Thoracic aorta (tissue), 2 donors: ENCODE data around the gene MRPL1. TPM values are rescaled to one million over a fixed set of nuclear protein-coding genes. Genes with fewer than 3 reads are reported as not detected.

Experiments
- ATAC-seq: fragments of 150-250 bp; one replicate; pipeline ENCODE4 v1.8.0; 2017; ENCODE audit warnings: low read depth; ENCODE audit not compliant: insufficient number of reproducible peaks, low FRiP score
- DNase-seq: peaks from one replicate; pipeline ENCODE4 v3.0.0-alpha.2; 2020; ENCODE audit warnings: low spot score
- H3K27ac ChIP-seq, 2 donors: fragments of 200-600 bp; sonication (generic); 1 replicate in 1 of 2; 2 replicates in 1 of 2; pipeline ENCODE4 v1.5.1; 2016; ENCODE audit warnings: mild to moderate bottlenecking in 2 of 2, moderate library complexity in 2 of 2
- H3K27me3 ChIP-seq: fragments of 200-600 bp; sonication (generic); replicated peaks from 2 replicates; pipeline ENCODE4 v1.6.0; 2016; ENCODE audit warnings: mild to moderate bottlenecking; ENCODE audit not compliant: insufficient read depth
- H3K36me3 ChIP-seq: fragments of 200-600 bp; sonication (generic); one replicate; pipeline ENCODE4 v1.5.1; 2016
- H3K4me1 ChIP-seq, 2 donors: fragments of 200-600 bp; sonication (generic); 1 replicate in 1 of 2; 2 replicates in 1 of 2; pipeline versions ENCODE4 v1.5.1 to v1.6.0; 2016; ENCODE audit warnings: low read depth in 2 of 2, mild to moderate bottlenecking in 1 of 2; ENCODE audit not compliant: control insufficient read depth in 1 of 2
- H3K4me3 ChIP-seq: fragments of 200-600 bp; sonication (generic); 2 replicates; pipeline ENCODE4 v1.5.1; 2016; ENCODE audit warnings: mild to moderate bottlenecking
- H3K9me3 ChIP-seq: fragments of 200-600 bp; sonication (generic); 2 replicates; pipeline ENCODE4 v1.5.1; 2016
- CTCF ChIP-seq: fragments of 200-600 bp; sonication (generic); IDR thresholded peaks from one replicate; pipeline ENCODE4 v1.5.1; 2019; ENCODE audit warnings: antibody characterized with exemption
- total RNA-seq, 2 donors: library from RNA; depleted of rRNA; stranded (reverse); fragments of >200 nt; gene quantifications; one replicate each; pipeline versions ENCODE4 v1.1.0 to v1.2.3, GENCODE V29; 2016

MRPL1 gene
- 10 to 100 TPM in 1 of 2 donors, 1 to 10 TPM in 1; 6.1 to 22.5 TPM for total RNA-seq

GRCh38 chr4:77862478-77863216 is at the start of gene MRPL1:
Gene MRPL1, plus strand, starts transcription at chr4:77862830. Its CDS starts 19 bp downstream, at chr4:77862849.
- Histone ChIP-seq H3K27me3 (no peaks in the 10 kb centered on the region), H3K36me3 (no peaks in the 10 kb centered on the region), H3K9me3 (no peaks in the 10 kb centered on the region), H3K4me1 (peaks cover 5 to 14% of the 10 kb centered on the region in 2 donors), H3K4me3 (peak within 1 kb of the TSS; percentile 90), H3K27ac (peak within 1 kb of the TSS; percentile 94 to 98)
- DNase-seq = peak; percentile 74
- peak; percentile 75 for ATAC-seq
- TF ChIP-seq CTCF = no peak

- no peak overlapping the region for H3K4me3 ChIP-seq
- H3K36me3 ChIP-seq = no peaks in the 10 kb centered on the region
- ATAC-seq (no peak), DNase-seq (no peak)
- H3K4me1 ChIP-seq = peaks cover 35 to 41% of the 10 kb centered on the region in 2 donors
- H3K9me3 ChIP-seq = no peaks in the 10 kb centered on the region
- no peak for TF ChIP-seq CTCF
- peak overlapping the region; percentile 16 to 37 for H3K27ac ChIP-seq
- no peaks in the 10 kb centered on the region for H3K27me3 ChIP-seq
These were observed 47.0 kb upstream of the MRPL1 start for GRCh38 chr4:77815636-77816035.

GRCh38 chr4:77816546-77816945 is 46.1 kb upstream of the MRPL1 start:
- Histone ChIP-seq H3K4me1 (peaks cover 35 to 42% of the 10 kb centered on the region in 2 donors), H3K27ac (peak overlapping the region in 1 of 2 donors; percentile 30), H3K9me3 (no peaks in the 10 kb centered on the region), H3K36me3 (no peaks in the 10 kb centered on the region), H3K27me3 (no peaks in the 10 kb centered on the region), H3K4me3 (no peak overlapping the region)
- ATAC-seq (no peak), DNase-seq (no peak)
- TF ChIP-seq CTCF = no peak

GRCh38 chr4:77817304-77818072 is 45.1 kb upstream of the MRPL1 start:
- H3K27ac ChIP-seq = peak overlapping the region; percentile 98 to 100
- no peak for TF ChIP-seq CTCF
- no peak for DNase-seq
- H3K9me3 ChIP-seq = no peaks in the 10 kb centered on the region
- H3K36me3 ChIP-seq = no peaks in the 10 kb centered on the region
- no peak for ATAC-seq
- H3K27me3 ChIP-seq = no peaks in the 10 kb centered on the region
- H3K4me3 ChIP-seq = peak overlapping the region; percentile 100
- peaks cover 35 to 47% of the 10 kb centered on the region in 2 donors for H3K4me1 ChIP-seq

- Histone ChIP-seq H3K36me3 (no peaks in the 10 kb centered on the region), H3K4me3 (peak overlapping the region; percentile 100), H3K27ac (peak overlapping the region; percentile 98 to 100), H3K4me1 (peaks cover 35 to 47% of the 10 kb centered on the region in 2 donors), H3K27me3 (no peaks in the 10 kb centered on the region), H3K9me3 (no peaks in the 10 kb centered on the region)
- TF ChIP-seq CTCF = peak; percentile 49
- peak; percentile 51 for ATAC-seq
- peak; percentile 10 for DNase-seq
These were observed 44.5 kb upstream of the MRPL1 start for GRCh38 chr4:77818073-77818601.
